ENCODE results near the gene NCMAP.

Gene NCMAP

DNA sequence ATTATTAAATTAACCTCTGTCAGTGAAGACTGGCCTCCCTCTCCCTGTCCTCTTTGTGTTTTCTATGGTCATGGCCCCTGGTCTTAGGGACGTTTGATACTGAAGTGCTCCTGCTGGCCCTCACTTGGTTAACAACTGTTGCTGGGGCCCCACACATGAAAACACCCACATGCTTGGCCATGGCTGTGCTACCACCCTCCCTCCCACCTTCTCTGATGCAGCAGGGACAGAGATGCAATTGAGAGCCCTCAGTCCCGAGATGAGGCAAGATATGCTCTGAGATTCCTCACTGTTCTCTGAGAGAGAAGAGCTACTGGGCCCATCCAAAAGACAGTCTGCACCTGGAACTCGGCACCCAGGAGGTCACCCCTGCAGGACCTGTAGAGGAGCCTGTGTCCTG, 33.3 kb downstream of the NCMAP start:
- TF ChIP-seq, protein P1, sequence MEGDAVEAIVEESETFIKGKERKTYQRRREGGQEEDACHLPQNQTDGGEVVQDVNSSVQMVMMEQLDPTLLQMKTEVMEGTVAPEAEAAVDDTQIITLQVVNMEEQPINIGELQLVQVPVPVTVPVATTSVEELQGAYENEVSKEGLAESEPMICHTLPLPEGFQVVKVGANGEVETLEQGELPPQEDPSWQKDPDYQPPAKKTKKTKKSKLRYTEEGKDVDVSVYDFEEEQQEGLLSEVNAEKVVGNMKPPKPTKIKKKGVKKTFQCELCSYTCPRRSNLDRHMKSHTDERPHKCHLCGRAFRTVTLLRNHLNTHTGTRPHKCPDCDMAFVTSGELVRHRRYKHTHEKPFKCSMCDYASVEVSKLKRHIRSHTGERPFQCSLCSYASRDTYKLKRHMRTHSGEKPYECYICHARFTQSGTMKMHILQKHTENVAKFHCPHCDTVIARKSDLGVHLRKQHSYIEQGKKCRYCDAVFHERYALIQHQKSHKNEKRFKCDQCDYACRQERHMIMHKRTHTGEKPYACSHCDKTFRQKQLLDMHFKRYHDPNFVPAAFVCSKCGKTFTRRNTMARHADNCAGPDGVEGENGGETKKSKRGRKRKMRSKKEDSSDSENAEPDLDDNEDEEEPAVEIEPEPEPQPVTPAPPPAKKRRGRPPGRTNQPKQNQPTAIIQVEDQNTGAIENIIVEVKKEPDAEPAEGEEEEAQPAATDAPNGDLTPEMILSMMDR (IDR thresholded peaks at IDR 0.05; ENCODE audit: low read depth, low read length), result no peak
- no peak overlapping the region for H3K4me3 ChIP-seq (ENCODE audit: low read depth, low read length)

DNA sequence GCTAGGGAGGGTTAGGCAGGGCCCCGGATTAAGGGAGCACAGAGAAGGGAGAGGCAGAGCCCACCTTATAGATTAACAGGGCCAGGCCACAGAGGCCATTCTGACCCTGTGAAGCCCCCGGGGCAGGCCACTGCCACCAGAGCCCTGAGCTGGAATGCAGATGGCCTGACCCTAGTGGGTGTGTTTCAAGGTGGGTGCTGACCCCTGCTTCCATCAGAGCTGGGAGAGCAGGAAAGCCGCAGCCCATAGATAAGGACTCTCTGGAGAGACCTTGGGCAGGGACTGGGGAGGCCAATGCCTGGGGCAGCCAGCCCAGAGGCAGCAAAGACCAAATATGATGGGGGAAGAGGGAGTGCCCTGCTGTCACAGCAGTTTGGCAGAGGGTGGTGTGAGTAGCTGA, 35.9 kb downstream of the NCMAP start:
- H3K4me3 ChIP-seq (ENCODE audit: low read depth, low read length), result no peak overlapping the region
- TF ChIP-seq, protein P1 (IDR thresholded peaks at IDR 0.05; ENCODE audit: low read depth, low read length), result no peak

DNA sequence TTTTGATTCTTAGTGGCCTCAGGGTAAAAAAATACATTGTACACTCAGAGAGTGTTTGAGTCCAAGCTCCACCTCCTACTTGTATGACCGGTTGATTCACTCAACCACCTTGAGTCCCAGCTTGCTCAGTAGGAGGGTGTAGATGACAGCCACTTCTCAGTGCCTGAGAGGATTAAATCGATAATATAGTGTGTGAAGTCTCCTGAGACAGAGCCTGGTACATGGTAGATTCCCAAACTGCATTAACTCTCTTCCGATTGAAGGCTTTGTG, 38.4 kb downstream of the NCMAP start:
- H3K4me3 ChIP-seq (ENCODE audit: low read depth, low read length), result no peak overlapping the region
- TF ChIP-seq, protein P1 (IDR thresholded peaks at IDR 0.05; ENCODE audit: low read depth, low read length), result no peak

DNA sequence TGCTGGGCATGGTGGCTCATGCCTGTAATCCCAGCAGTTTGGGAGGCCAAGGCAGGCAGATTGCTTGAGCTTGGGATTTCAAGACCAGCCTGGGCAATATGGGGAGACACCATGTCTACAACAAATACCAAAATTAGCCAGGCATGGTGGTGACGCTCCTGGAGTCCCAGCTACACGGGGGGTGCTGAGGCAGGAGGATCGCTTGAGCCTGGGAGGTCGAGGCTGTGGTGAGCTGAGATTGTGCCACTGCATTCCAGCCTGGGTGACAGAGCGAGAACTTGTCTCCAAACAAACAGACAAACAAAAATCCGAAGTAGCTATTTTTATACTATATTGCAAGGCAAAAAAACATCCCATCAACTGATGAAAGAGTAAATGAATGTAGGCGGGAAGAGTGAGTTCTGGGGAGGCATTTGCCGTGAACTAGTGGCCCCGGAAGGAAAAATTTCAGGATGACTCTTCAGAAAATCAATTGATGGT, 40.6 kb downstream of the NCMAP start:
- no peak overlapping the region for H3K4me3 ChIP-seq (ENCODE audit: low read depth, low read length)
- TF ChIP-seq, protein P1 (IDR thresholded peaks at IDR 0.05; ENCODE audit: low read depth, low read length), result no peak

DNA sequence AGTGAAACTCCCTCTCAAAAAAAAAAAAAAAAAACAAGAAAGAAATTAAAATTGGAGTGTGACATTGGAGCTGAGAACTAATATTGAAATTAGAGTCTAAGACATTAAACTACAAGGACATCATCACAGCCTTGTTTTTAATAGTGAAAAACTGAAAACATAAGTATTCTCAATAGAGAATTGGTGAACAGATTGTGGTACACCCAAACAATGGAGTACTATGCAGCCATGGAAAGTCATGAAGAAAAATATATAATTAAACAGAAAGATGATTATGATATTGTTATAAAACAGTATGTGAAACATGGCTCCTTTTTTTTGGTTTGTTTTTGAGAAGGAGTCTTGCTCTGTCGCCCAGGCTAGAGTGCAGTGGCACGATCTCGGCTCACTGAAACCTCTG, 43.4 kb downstream of the NCMAP start:
- H3K4me3 ChIP-seq (ENCODE audit: low read depth, low read length), result no peak overlapping the region
- TF ChIP-seq, protein P1 (IDR thresholded peaks at IDR 0.05; ENCODE audit: low read depth, low read length), result no peak

DNA sequence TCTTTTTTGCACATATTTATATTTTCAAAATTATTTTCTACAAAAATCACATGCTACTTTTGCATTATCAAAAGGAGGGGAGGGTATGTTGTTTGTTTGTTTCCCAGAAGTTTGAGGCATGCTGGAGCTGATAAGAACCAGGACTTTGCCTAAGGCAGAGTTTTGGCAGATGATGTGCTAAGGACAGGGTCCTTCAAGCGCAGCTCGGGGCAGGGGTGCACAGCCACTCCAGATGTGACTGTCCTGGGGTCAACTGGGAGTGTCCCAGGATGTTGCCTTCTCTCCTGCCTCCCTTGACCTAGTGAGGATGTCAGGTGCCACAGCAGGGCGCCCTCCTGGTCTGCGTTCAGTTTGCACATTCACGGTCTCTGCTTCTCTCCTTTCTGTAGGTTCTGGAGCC, 44.7 kb downstream of the NCMAP start:
- TF ChIP-seq, protein P1 (IDR thresholded peaks at IDR 0.05; ENCODE audit: low read depth, low read length), result no peak
- no peak overlapping the region for H3K4me3 ChIP-seq (ENCODE audit: low read depth, low read length)

DNA sequence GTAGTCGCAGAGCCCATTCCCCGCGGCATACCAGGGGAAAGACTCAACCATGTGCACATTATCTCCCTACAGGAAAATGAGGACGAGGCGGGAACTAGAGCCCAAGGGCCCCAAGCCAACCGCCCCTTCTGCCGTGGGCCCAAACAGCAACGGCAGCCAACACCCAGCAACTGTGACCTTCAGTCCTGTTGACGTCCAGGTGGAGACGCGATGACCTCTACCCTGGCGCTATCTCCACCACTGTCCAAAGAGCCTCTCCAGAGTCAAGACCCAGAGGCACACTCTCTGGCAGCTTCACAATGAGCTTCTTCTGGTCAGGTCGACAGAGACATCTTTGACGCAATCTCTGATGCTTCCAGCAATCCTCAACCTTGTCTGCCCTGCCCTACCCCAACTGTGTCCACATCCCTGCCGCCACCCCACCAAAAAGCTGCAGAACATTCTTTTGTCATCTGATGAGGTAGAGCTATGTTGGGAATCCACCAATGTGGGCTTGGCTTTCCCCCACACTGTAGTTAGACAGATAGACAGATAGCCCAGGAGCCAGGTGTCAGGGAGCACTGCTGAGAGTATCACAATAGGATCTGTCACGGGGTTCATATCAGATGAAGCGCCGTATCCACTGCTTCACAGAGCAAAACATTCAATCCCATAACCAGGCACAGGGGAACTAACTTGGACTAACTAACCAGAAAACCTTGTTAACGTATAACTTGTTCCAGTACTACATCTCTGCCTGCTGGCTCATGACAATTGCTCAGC, 49.8 kb downstream of the NCMAP start:
- no peak overlapping the region for H3K4me3 ChIP-seq (ENCODE audit: low read depth, low read length)
- TF ChIP-seq, protein P1 (IDR thresholded peaks at IDR 0.05; ENCODE audit: low read depth, low read length), result no peak
